Testis (tissue), 2 donors: ENCODE measurements around the gene EEFSEC.

ENCODE experiments used
- CTCF ChIP-seq, 3 experiments: fragments of 450-650 bp in 2 of 3; fragments of 200-600 bp in 1 of 3; sonication (generic) in 1 of 3; IDR thresholded peaks; one replicate each; pipeline ENCODE4 v1.5.1; 2016 to 2019; ENCODE audit warnings: antibody characterized with exemption in 3 of 3, mild to moderate bottlenecking in 2 of 3, moderate library complexity in 1 of 3
- POLR2A ChIP-seq: fragments of 450-650 bp; IDR thresholded peaks from one replicate; pipeline ENCODE4 v1.6.1; 2017; ENCODE audit warnings: antibody characterized with exemption, mild to moderate bottlenecking, moderate library complexity

GRCh38 chr3:128372707-128373533, 219.6 kb downstream of the EEFSEC start:
- no peak for TF ChIP-seq CTCF (IDR thresholded peaks at IDR 0.05)
- no peak for TF ChIP-seq POLR2A
